ENCODE measurements around the gene CEP164.

The CEP164 gene

GRCh38 chr11:117327567-117328374, at the start of gene CEP164:
CEP164 (plus strand) TSS chr11:117327854; CDS start chr11:117338587, 10,733 bp downstream.
- DNase-seq (ENCODE audit: low read depth), result peak; percentile 89

GRCh38 chr11:117278347-117278746, 49.3 kb upstream of the CEP164 start:
- DNase-seq (ENCODE audit: low read depth), result no peak

GRCh38 chr11:117279711-117280376, 47.8 kb upstream of the CEP164 start:
- no peak for DNase-seq (ENCODE audit: low read depth)

- DNase-seq (ENCODE audit: low read depth), result no peak
Measured at GRCh38 chr11:117281159-117281558, 46.5 kb upstream of the CEP164 start.

- no peak for DNase-seq (ENCODE audit: low read depth)
Measured at GRCh38 chr11:117281869-117282268, 45.8 kb upstream of the CEP164 start.

GRCh38 chr11:117282956-117283355, 44.7 kb upstream of the CEP164 start:
- DNase-seq (ENCODE audit: low read depth), result no peak

- no peak for DNase-seq (ENCODE audit: low read depth)
Measured at GRCh38 chr11:117284053-117284452, 43.6 kb upstream of the CEP164 start.

GRCh38 chr11:117286588-117286987, 41.1 kb upstream of the CEP164 start:
- DNase-seq (ENCODE audit: low read depth), result no peak

- no peak for DNase-seq (ENCODE audit: low read depth)
Measured at GRCh38 chr11:117287668-117288067, 40.0 kb upstream of the CEP164 start.

GRCh38 chr11:117289795-117290194, 37.9 kb upstream of the CEP164 start:
- DNase-seq (ENCODE audit: low read depth), result no peak

GRCh38 chr11:117290809-117291396, 36.8 kb upstream of the CEP164 start, which contains the start of gene BACE1-AS:
BACE1-AS (plus strand) TSS chr11:117291346.
- no peak for DNase-seq (ENCODE audit: low read depth)

GRCh38 chr11:117292616-117293015, 35.0 kb upstream of the CEP164 start:
- no peak for DNase-seq (ENCODE audit: low read depth)

GRCh38 chr11:117295438-117296137, 32.1 kb upstream of the CEP164 start:
- no peak for DNase-seq (ENCODE audit: low read depth)

GRCh38 chr11:117296881-117297280, 30.8 kb upstream of the CEP164 start:
- DNase-seq (ENCODE audit: low read depth), result no peak

GRCh38 chr11:117298195-117298594, 29.5 kb upstream of the CEP164 start:
- no peak for DNase-seq (ENCODE audit: low read depth)

GRCh38 chr11:117299351-117300282, 28.0 kb upstream of the CEP164 start:
- no peak for DNase-seq (ENCODE audit: low read depth)

- DNase-seq (ENCODE audit: low read depth), result no peak
Measured at GRCh38 chr11:117300283-117300663, 27.4 kb upstream of the CEP164 start.

- DNase-seq (ENCODE audit: low read depth), result no peak
Measured at GRCh38 chr11:117300773-117301172, 26.9 kb upstream of the CEP164 start.

- DNase-seq (ENCODE audit: low read depth), result no peak
Measured at GRCh38 chr11:117302228-117302627, 25.4 kb upstream of the CEP164 start.

GRCh38 chr11:117303101-117303500, 24.6 kb upstream of the CEP164 start:
- DNase-seq (ENCODE audit: low read depth), result no peak

GRCh38 chr11:117303646-117304315, 23.9 kb upstream of the CEP164 start:
- DNase-seq (ENCODE audit: low read depth), result no peak

All from stimulated activated CD8-positive, alpha-beta memory T cell treated with anti-CD3 and anti-CD28 coated beads, Interleukin-4, amount 100 ng/mL, for 24 hours (primary cell).